Activated CD8-positive, alpha-beta T cell treated with anti-CD3 and anti-CD28 coated beads, Interleukin-2, amount 10 ng/mL, durations not matched to agents 7 days and 5 days (primary cell): Measurements from ENCODE around the gene ALK. TPM values are rescaled to one million over a fixed set of nuclear protein-coding genes. Genes with fewer than 3 reads are reported as not detected.

Source experiments
- total RNA-seq, 2 experiments: library from RNA; stranded (reverse); gene quantifications; one replicate each; pipeline ENCODE4 v1.2.3, GENCODE V29; 2021

The ALK gene
- total RNA-seq, 2 experiments from 2014 or later = not detected

Other genes with a start within 250 kb of the ALK start
- gene YPEL5, start 225.4 kb upstream of the ALK start, total RNA-seq = 10 to 100 TPM; 32.5 to 34.9 TPM